ENCODE data around the gene LHFPL6.

Gene LHFPL6

GRCh38 chr13:39461685-39462266 is 141.2 kb downstream of the LHFPL6 start:
- DNase-seq: no peak

GRCh38 chr13:39457274-39457673 is 145.7 kb downstream of the LHFPL6 start:
- no peak for DNase-seq

GRCh38 chr13:39455521-39456175 is 147.3 kb downstream of the LHFPL6 start:
- DNase-seq: no peak

GRCh38 chr13:39452834-39453233 is 150.2 kb downstream of the LHFPL6 start:
- no peak for DNase-seq

GRCh38 chr13:39452417-39452816 is 150.6 kb downstream of the LHFPL6 start:
- DNase-seq: no peak

GRCh38 chr13:39451860-39452301 is 151.1 kb downstream of the LHFPL6 start:
- no peak for DNase-seq

- DNase-seq: no peak
These were observed 151.7 kb downstream of the LHFPL6 start for GRCh38 chr13:39451301-39451700.

GRCh38 chr13:39450176-39450575 is 152.8 kb downstream of the LHFPL6 start:
- no peak for DNase-seq

GRCh38 chr13:39448834-39449233 is 154.2 kb downstream of the LHFPL6 start:
- DNase-seq: no peak

- DNase-seq: no peak
These were observed 156.1 kb downstream of the LHFPL6 start for GRCh38 chr13:39446865-39447264.

GRCh38 chr13:39444866-39445265 is 158.1 kb downstream of the LHFPL6 start:
- DNase-seq: no peak

GRCh38 chr13:39433651-39434050 is 169.3 kb downstream of the LHFPL6 start:
- DNase-seq: no peak

GRCh38 chr13:39432196-39432595 is 170.8 kb downstream of the LHFPL6 start:
- DNase-seq: no peak

GRCh38 chr13:39422845-39423565 is 180.0 kb downstream of the LHFPL6 start:
- DNase-seq: no peak

- no peak for DNase-seq
These were observed 183.1 kb downstream of the LHFPL6 start for GRCh38 chr13:39419876-39420275.

GRCh38 chr13:39419068-39419467 is 183.9 kb downstream of the LHFPL6 start:
- DNase-seq: no peak

GRCh38 chr13:39418424-39418823 is 184.6 kb downstream of the LHFPL6 start:
- DNase-seq: no peak

- no peak for DNase-seq
These were observed 185.3 kb downstream of the LHFPL6 start for GRCh38 chr13:39417643-39418042.

GRCh38 chr13:39417131-39417530 is 185.9 kb downstream of the LHFPL6 start:
- DNase-seq: no peak

GRCh38 chr13:39415008-39415802 is 187.8 kb downstream of the LHFPL6 start:
- DNase-seq: no peak

GRCh38 chr13:39414339-39414738 is 188.7 kb downstream of the LHFPL6 start:
- no peak for DNase-seq

- no peak for DNase-seq
These were observed 191.5 kb downstream of the LHFPL6 start for GRCh38 chr13:39411511-39411910.

GRCh38 chr13:39410964-39411363 is 192.0 kb downstream of the LHFPL6 start:
- no peak for DNase-seq
